ENCODE data around the gene WDR26. TPM values are rescaled to one million over a fixed set of nuclear protein-coding genes. Genes with fewer than 3 reads are reported as not detected.

Gene WDR26
- total RNA-seq, 1 donor from 2014 or later, result 68.9 TPM

DNA sequence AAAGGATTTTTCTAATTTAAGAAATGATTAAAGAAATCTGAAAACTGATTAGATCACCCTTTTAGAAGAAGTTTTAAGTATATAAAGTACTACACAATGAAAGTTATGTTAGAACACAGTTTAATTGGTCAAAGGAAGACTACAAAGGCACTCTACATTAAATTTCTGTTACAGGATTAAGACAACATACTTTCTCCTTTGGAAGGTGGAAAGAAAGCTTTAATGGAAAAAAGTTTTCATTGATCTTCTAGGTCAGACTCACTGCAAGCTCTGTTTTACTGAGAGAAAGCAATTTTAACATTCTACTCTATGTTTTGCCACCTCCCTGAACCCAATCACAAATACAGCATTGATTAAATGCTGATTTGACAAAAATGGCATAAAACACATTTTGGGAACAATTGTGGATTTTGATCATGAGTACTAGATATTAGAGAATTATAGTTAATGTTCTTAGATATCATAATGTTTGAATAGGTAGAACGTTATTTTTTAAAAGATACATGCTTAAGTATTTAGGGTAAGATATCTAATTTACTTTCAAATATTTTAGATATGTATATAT, 32.0 kb downstream of the WDR26 start:
- intact Hi-C loops (cut with micrococcal nuclease), result no loop called here

DNA sequence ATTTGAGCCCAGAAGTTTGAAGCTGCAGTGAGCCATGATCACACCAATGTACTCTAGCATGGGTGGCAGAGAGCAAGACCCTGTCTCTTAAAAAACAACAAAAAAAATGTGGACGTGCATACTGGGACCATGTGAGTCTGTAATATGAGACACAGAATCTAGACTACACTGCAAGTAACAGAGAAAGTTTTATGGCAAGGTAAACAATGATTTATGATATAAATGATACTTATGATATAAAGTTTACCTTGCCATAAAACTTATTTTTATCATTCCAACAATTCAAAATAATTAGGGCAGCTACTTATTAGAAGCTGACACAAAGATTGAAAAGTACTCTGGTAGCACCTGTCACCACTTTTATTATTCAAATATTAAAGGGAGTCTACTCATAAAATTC, 34.7 kb downstream of the WDR26 start:
- intact Hi-C loops (cut with micrococcal nuclease), result no loop called here

DNA sequence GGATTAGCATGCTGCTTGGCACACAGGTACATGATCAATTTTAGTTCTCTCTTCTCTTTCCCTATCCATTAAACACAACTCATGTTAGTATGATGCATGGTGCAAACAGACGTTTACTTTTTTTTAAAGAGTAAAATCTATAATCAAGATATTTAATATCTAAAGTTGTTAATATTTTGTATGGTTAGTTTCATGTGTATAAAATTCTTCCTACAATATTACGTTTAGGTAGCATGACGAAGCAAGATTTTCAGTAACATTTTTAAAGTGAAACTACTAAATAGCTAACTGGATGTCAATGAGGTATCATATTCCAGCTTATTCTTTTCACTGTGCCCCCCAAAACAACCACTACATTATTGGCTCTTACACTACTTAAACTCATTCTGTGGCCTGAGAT, 41.3 kb downstream of the WDR26 start:
- intact Hi-C loops (cut with micrococcal nuclease), result no loop called here

DNA sequence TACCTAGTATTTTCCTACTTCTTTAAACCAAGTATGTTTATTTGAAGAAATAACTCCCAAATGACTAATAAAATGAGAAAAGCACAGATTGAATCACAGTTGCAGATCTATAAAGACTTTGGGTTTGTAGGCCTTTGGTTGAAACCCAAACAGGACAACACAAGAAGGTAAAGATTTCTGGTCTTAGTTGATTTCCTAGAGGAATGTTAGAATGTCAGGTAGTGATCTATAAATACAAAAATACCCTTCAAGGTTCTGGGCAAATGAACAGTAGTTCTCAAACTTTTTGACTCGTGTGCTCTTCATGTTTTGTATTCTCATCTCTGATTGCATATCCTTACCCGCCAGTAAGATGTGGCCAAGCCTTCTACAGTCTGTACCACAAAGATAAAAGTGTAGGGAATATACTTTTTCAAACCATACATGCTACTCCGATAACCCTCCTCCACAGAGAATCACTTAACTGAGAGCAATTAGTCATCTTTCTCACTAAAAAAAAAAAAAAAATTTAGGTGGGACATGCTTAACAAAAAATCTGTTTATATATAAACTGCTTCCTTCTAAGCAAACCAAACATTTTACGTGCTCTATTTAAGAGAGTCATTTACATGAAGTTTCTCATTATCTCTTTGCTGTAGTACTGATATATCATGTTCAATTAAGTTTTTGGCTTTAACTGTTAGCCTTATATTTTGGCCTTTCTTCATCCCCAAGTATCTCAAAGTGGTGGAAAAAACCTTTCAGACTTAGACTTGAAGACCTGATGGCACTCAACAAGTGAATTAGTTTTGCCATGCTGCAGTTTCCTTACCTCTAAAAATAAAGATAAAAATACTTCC, 42.0 kb downstream of the WDR26 start:
- intact Hi-C loops (cut with micrococcal nuclease), result no loop called here

DNA sequence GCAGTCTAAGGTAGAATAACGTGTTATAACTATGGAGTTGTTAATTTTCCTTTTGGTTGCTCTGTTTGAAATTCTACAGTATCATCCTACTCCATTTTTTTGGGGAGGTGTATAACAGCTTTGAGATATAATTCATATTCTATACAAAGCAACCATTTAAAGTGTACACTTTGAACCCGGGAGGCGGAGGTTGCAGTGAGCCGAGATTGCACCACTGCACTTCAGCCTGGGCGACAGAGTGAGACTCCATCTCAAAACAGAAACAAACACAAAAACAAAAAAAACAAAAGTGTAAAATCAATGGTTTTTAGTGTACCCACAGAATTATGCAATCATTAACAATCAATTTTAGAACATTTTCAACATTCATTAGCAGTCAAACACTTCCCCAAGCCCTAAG, 44.1 kb downstream of the WDR26 start:
- intact Hi-C loops (cut with micrococcal nuclease), result no loop called here

DNA sequence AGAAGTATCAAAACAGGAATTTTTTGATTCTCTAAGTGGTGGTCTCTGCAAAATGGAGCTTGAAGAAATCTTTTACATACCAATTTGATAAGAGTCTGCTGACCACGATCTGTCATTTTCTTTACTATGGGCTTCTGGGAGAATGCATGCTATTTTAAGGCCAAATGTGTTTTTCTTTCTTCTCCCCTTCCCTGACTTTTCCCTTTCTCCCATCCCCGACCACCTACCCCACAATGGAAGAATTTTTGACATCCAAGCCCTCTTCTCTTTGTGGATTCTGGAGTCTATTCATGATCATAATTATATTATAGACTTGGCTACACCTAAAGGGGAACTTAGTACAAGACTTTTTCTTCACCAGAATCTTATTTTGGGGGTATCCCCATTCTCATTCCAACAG, 46.7 kb downstream of the WDR26 start:
- intact Hi-C loops (cut with micrococcal nuclease), result no loop called here

DNA sequence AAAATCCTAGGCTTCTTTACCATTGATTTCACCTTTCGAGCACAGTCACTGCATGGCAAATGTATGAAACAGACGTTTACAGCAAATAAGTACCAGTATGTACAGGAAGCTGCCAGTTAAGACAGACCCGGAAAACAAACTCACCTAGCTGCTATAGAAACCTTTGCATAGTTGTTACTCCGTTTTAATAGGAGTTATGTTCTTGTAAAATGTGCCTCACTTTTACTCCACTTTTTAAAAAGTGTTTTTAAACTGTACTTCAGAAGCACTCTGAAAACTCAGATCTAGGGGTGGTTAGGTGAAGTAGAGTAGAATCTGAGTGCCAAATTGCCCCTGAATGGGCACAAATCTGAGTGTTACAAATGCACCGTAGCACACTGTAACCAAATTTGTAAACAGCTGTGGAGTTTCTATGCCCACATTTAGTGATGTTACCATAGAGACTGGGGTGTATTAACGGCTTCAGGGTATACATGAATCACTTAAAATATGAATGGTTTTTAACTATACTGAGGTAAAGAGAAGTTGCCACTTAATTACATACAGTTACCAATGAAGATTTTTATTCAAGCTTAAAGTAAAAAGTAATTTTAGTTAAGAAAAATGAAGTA, 47.2 kb downstream of the WDR26 start:
- intact Hi-C loops (cut with micrococcal nuclease), result no loop called here

DNA sequence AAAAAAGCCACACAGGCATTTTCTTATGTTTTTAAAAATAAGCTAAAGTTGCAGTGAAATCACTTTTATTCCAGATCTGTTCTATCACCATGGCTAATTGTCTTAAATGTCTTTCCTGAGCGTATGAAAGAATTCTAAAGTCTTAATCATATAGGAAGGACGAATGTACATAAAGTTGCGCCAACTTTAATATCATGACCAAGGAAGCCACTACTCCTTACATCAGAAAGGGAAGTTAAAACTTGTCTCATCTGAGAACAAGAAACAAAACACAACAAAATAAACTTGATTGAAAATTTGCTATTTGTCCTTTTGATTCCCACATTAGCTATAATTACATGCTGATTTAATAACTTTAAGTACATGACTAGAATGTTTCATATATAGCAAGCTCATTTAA, 51.4 kb downstream of the WDR26 start:
- intact Hi-C loops (cut with micrococcal nuclease), result no loop called here

DNA sequence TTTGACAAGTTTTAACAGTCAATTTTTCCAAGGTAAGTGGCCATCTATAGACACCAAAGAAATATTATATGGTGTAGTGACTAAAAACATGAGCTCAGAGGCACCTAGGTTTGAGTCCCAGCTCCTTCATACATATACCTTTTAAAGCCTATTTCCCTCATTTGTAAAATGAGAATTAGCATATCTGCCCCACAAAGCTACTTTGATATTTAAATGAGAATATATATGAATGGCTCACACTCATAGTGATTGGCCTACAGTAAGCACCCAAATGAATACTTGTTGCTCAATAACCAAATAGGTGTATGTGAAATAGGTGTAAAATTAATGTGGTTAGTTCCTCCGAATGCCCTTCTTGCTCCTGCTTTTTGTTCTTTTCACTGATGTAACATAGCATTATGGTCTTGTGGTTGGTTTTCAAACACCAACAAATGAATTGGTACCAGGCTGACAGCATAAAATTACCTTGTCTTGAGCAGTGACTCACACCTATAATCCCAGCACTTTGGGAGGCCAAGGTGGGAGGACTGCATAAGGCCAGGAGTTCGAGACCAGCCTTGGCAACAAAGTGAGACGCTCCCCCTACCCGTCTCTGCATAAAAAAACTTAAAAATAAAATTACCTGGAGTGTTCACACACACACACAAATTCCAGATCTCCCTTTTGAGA, 52.6 kb downstream of the WDR26 start:
- intact Hi-C loops (cut with micrococcal nuclease), result loop anchor here (2.0 kb wide), 2 partner anchors 49 to 199 kb away; partner anchors contain the start of gene DEGS1

DNA sequence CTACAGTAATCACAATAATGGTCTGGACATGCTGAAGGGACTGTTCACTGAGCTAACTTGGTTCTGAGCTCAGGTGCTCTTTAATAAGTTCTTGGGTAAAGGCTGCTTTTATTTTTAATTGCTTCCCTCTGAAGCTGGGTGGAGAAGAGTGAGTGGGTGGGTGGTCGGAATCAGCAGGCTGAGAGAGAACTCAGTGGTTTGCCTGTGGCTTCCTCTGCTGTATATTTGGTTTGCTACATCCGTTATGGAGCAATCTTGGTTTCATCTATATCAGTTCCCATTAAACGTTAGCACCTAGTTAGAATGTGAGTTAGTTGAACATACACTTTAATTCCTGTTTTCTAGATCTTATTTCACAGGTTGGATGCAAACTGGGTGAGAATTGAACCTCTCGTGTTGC, 54.6 kb downstream of the WDR26 start:
- intact Hi-C loops (cut with micrococcal nuclease), result loop anchor here (1.0 to 2.0 kb wide), 4 partner anchors 24 to 197 kb away; partner anchors contain the start of genes CNIH4 and DEGS1

DNA sequence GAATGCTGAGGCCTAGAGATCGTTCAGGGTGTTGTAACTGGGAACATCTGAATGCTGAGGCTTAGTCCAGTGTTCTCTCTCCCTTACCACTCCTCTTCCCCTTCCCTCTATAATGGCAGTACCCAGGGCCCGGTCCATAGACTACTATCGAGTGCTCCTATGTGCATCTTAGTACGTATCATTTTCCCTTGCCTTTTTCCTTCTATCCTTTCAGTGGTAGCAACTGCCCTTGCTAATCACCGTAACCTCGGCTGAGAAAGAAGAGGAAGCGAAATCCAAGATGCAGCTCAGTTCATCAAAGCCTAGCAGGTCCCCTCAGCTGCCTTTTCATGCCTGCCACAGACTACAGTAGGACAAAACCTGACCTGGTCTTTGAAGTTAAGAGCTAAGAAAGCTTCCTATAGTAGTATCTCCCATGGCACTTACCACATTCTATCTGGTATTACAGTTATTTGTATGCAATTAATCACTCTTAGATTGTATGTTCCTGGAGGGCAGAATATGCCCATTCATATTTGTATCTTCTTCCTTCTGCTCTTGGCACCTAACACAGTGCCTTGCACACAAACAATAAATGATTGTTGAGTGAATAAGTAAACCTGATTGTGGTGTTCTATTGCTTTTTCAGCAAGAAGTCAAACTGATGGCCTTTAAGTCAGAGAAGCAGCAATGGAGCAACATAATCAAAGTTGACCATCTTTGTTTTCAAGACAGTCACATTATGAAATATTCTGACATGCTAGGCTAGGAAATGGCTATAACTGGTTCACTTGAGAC, 55.6 kb downstream of the WDR26 start:
- intact Hi-C loops (cut with micrococcal nuclease), result loop anchor here (2.0 kb wide), 1 partner anchor 264 kb away; the partner anchor contains the start of gene FBXO28

DNA sequence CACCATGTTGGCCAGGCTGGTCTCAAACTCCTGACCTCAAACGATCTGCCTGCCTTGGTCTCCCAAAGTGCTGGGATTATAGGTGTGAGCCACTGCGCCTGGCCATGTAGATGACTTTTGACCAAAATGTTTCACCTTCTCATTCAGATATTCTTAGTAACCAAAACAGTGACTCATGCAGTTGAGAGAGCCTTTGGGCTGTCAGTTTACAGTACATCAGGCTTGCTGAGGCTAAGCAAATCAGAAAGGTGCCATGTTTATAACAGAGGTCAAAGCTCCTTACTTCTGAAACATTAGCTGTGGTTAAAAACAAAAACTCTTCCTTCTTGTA, 57.0 kb downstream of the WDR26 start:
- intact Hi-C loops (cut with micrococcal nuclease), result loop anchor here (2.0 kb wide), 1 partner anchor 263 kb away; the partner anchor contains the start of gene FBXO28

DNA sequence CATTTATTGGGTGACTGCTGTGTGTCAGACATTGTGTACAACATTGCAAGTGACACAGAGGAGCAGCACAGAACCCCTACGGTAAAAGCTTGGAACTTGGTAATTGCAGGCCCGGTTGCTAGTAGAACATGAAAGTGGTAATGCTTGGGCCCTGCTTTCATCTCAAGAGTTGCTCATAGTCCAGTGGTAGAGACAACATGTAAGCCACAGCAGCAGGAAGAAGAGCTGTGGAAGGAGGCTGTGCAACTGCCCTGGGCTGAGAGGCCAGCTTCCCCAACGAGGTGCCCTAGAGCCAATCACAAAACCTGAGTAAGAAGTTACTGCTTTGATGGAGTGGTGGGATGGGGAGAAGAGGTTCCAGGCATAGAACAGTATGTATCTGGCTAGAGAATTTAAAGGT, 59.5 kb downstream of the WDR26 start:
- intact Hi-C loops (cut with micrococcal nuclease), result no loop called here

DNA sequence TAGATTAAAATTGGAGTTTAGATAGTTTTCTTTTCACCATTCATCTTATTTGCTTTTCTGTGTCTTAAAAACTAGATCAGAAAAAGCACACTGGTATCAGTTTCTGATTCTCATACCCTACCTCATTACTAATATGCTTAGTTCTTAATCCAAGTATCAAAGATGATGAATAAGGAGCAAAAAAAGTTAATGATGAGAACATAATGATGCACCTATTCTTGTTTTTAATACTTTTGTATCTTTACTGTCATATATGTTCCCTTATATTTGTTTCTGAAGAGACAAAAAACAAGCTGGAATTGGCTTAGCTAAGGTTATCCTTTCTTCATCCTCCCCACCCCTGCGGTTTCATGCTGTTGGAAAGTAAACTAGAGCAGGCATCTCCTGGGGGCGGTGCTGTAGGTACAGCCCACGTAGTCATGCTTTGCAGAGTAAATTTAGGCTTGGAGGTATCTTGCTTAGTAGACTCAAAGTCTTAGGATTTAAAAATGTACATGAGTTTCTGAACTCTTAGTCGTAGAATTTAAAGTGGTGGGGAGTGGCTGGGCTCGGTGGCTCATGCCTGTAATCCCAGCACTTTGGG, 61.5 kb downstream of the WDR26 start:
- intact Hi-C loops (cut with micrococcal nuclease), result no loop called here

DNA sequence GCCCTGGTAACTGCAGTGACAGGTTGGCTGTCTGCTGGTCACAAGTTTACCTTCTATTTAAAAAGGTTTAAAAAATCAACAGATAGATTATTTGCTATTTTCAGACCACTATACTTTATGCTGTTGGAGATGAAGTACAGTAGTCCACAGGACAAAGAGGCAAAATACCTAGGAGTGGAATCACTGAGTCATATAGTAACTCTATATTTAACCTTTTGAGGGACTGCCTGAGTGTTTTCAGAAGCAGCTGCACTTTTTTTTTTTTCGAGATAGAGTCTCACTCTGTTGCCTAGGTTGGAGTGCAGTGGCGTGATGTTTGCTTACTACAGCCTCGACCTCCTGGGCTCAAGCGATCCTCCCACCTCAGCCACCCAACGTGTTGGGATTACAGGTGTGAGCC, 66.2 kb downstream of the WDR26 start:
- intact Hi-C loops (cut with micrococcal nuclease), result no loop called here

DNA sequence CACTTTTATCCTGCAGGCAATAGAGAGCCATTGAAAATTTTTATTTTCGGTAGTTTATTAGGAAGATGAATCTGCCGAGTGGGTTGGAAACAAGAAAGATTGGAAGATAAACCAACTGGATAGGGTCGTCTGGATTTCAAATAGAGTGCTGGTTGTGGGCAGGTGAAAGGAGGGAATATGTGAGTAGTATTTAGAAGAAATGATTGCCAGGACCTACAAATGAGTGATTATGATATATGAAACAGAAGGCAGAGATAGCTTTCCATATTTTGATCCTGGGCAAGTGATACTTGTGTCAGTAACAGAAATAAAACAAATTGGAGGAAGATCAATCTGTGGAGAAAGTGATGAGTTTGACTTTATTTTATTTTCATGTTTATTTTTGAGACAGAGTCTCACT, 75.4 kb downstream of the WDR26 start:
- intact Hi-C loops (cut with micrococcal nuclease), result no loop called here

DNA sequence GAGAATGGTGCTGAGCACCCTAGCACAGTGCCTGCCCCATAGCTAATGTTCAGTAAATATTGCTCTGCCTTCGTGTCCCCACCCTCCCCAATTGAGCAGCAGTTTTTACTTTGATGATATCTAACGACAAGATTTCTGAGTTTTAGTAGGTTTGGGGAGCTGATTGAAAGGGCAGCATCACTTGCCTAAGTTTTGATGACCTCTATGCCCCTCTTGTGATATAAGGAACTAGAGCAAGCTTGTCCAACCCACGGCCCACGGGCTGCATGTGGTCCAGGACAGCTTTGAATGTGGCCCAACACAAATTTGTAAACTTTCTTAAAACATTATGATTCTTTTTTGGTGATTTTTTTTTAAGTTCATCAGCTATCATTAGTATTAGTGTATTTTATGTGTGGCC, 76.4 kb downstream of the WDR26 start:
- intact Hi-C loops (cut with micrococcal nuclease), result no loop called here

DNA sequence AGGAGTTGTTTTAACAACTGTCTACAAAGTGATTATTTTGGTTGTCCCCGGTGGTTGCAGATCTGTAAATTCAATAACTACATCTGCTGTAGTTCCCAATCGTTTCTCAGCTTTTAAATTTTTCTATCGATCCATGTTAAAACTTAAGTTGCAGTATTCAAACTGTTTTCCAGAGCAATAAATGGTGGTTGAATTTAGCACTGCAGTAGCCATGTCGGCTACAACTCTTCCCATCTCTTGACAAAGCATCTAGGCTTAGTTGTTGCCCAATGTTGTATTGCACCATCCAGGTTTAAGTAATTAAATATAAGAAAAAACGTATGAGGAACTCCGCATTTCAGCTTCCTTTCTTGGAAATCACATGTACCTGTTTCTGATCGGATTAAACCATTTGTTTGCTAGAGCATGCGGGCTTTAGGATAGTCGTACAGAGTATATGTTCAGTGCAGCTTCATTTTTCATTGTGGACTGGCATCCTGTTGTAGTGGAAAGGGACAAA, 76.9 kb downstream of the WDR26 start:
- intact Hi-C loops (cut with micrococcal nuclease), result loop anchor here (2.0 kb wide), 1 partner anchor 365 kb away; no protein-coding TSS in a partner anchor

DNA sequence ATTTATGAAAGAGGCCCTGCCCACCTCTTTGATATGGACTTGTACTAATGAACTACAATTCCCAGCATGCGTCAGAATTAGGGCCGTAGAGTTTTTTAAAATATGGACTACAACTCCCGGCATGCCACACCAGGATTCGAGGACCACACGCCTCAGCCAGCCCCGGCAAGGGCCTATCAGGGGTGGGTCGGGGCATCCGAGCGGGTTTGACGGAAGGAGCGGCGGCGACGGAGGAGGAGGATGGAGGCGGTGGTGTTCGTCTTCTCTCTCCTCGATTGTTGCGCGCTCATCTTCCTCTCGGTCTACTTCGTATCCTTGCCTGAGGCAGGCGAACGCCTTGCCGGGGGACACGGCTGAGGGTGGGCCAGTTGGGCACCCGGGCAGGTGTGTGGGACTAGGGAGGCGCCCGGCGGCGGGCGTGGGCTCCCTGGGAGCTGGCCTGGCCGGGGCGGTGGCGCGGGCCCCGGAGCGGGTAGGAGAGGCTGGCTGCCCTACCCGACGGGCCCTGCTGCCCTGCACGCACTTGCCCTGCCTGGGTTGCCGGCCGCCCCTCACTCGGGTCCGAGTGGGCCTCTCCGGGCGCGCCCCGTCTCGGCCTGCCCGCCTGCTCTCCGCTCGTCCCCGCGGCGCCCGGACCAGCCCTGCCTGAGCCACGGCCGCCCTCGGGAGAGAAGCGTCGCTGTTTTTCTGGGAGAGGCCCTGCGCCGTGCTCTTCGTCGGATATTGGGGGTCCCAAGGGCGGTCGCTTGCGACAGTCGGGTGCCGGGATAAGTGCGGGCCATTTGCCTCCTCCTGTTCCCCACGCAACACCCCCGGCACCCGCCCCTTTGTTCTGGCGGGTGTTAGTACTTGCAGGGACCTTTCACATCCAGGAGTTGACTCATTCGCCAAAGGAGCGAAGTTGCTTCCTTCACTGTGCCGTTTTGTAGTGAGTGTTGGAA, 77.6 kb downstream of the WDR26 start, which contains the start of gene CNIH4:
Gene CNIH4 (plus strand): TSS at position 195 of the 941 bp plus-strand sequence. CDS start 46 bp downstream, at position 241.
- intact Hi-C loops (cut with micrococcal nuclease), result loop anchor here (1.0 to 2.0 kb wide), 6 partner anchors 23 to 364 kb away; partner anchors contain the start of genes DEGS1 and FBXO28
